ENCODE measurements around the gene WFDC5.
A peak's percentile ranks its signal among the peaks of the same experiment; 100 is the strongest.
"Not testable (repeated sequence)": the region's sequence is repeated elsewhere in the genome, so short reads cannot be mapped to it uniquely, and the experiment has no call there.

WFDC5 gene

GRCh38 chr20:45114465-45115385 lies at the start of gene WFDC5:
TSS of gene WFDC5 (minus strand) at chr20:45115174. CDS start at chr20:45115083, 91 bp downstream.
- DNase-seq, result no peak

- no peak for DNase-seq
Measured at GRCh38 chr20:45163083-45163803, 48.3 kb upstream of the WFDC5 start.

GRCh38 chr20:45157962-45158361 lies 43.0 kb upstream of the WFDC5 start:
- no peak for DNase-seq

- DNase-seq, result no peak
Measured at GRCh38 chr20:45156713-45157112, 41.7 kb upstream of the WFDC5 start.

GRCh38 chr20:45154794-45155193 lies 39.8 kb upstream of the WFDC5 start:
- DNase-seq, result not testable (repeated sequence)

- no peak for DNase-seq
Measured at GRCh38 chr20:45154183-45154582, 39.2 kb upstream of the WFDC5 start.

GRCh38 chr20:45153752-45154151 lies 38.8 kb upstream of the WFDC5 start:
- no peak for DNase-seq

GRCh38 chr20:45153147-45153546 lies 38.2 kb upstream of the WFDC5 start:
- no peak for DNase-seq

GRCh38 chr20:45152405-45152804 lies 37.4 kb upstream of the WFDC5 start:
- no peak for DNase-seq

- DNase-seq, result no peak
Measured at GRCh38 chr20:45149062-45149461, 34.1 kb upstream of the WFDC5 start.

- DNase-seq, result no peak
Measured at GRCh38 chr20:45140836-45141235, 25.9 kb upstream of the WFDC5 start.

- not testable (repeated sequence) for DNase-seq
Measured at GRCh38 chr20:45139733-45140375, 24.9 kb upstream of the WFDC5 start.

GRCh38 chr20:45138561-45139300 lies 23.8 kb upstream of the WFDC5 start:
- peak in 1 of 2 experiments; percentile 12 for DNase-seq

GRCh38 chr20:45136911-45137310 lies 21.9 kb upstream of the WFDC5 start:
- DNase-seq, result no peak

GRCh38 chr20:45128099-45128498 lies 13.1 kb upstream of the WFDC5 start:
- no peak for DNase-seq

- no peak for DNase-seq
Measured at GRCh38 chr20:45124365-45124764, 9.4 kb upstream of the WFDC5 start, which contains the start of gene WFDC12. TSS of gene WFDC12 (minus strand) at chr20:45124465. CDS start at chr20:45124447, 18 bp downstream.

GRCh38 chr20:45121388-45121787 lies 6.4 kb upstream of the WFDC5 start:
- no peak for DNase-seq

- DNase-seq, result no peak
Measured at GRCh38 chr20:45119556-45120266, 4.7 kb upstream of the WFDC5 start.

GRCh38 chr20:45118028-45118427 lies 3.1 kb upstream of the WFDC5 start:
- no peak for DNase-seq

- peak in 1 of 2 experiments; percentile 4 for DNase-seq
Measured at GRCh38 chr20:45117581-45117980, 2.6 kb upstream of the WFDC5 start.

- DNase-seq, result no peak
Measured at GRCh38 chr20:45115829-45116228, 855 bp upstream of the WFDC5 start.

- no peak for DNase-seq
Measured at GRCh38 chr20:45115386-45115774, 406 bp upstream of the WFDC5 start.
